Choroid plexus epithelial cell (primary cell): Measurements from ENCODE around the gene NFYA.

Experiments used
- DNase-seq: peaks from one replicate; pipeline ENCODE4 v3.0.0-alpha.2; 2010; ENCODE audit warnings: low read depth
- H3K4me3 ChIP-seq: 2 replicates; pipeline ENCODE4 v1.5.1; 2011; ENCODE audit warnings: low read depth, mild to moderate bottlenecking, control low read depth, low read length, moderate library complexity
- CTCF ChIP-seq: conservative IDR thresholded peaks from 2 replicates; pipeline ENCODE4 v1.5.1; 2011; ENCODE audit warnings: low read depth, mild to moderate bottlenecking, control low read depth, inconsistent platforms, low read length, moderate library complexity

Gene NFYA

DNA sequence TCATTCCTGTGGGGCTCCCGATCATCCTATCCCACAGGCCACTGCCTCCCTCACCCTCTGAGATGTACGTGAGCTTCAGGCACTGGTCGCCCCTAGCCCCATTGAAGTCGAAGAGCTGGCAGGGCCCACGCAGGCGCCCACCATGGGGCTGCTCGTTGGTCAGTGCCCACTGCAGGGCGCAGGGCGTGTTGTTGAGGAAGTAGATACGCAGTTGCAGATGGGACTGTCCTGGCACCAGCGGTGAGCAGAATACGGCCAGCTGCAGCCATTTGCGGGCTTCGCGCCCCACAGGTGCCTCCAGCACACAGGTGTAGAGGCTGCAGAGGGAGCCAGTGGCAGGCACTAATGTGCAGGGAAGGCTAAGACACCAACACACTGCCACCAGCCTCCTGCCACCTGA is 39.9 kb upstream of the NFYA start:
- no peak overlapping the region for H3K4me3 ChIP-seq
- DNase-seq = no peak
- no peak for TF ChIP-seq CTCF

- no peak for DNase-seq
- TF ChIP-seq CTCF = no peak
- H3K4me3 ChIP-seq = no peak overlapping the region
Observed at GRCh38 chr6:41033776-41034175, 39.0 kb upstream of the NFYA start.

GRCh38 chr6:41036186-41036585 is 36.6 kb upstream of the NFYA start:
- no peak overlapping the region for H3K4me3 ChIP-seq
- no peak for DNase-seq
- TF ChIP-seq CTCF = no peak

DNA sequence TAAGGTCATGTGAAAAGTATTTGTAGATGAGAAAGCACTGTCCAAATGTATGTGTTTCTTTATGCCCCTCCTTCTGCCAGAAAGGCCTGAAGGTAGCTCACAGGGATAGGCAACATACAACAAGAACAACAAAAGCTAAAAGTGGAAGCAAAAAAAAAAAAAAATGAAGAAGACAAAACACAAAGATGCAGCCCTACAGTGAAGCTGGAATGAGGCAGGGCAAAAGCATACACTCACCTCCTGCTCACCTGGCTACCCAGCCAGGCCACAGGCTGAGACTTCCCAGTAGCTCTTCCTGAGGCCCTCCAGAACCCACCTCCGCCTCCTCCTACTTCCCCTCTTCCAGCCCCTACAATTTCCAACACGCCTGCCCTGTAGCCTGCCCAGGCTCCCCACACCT is 36.2 kb upstream of the NFYA start:
- TF ChIP-seq CTCF = no peak
- DNase-seq = no peak
- H3K4me3 ChIP-seq = no peak overlapping the region

DNA sequence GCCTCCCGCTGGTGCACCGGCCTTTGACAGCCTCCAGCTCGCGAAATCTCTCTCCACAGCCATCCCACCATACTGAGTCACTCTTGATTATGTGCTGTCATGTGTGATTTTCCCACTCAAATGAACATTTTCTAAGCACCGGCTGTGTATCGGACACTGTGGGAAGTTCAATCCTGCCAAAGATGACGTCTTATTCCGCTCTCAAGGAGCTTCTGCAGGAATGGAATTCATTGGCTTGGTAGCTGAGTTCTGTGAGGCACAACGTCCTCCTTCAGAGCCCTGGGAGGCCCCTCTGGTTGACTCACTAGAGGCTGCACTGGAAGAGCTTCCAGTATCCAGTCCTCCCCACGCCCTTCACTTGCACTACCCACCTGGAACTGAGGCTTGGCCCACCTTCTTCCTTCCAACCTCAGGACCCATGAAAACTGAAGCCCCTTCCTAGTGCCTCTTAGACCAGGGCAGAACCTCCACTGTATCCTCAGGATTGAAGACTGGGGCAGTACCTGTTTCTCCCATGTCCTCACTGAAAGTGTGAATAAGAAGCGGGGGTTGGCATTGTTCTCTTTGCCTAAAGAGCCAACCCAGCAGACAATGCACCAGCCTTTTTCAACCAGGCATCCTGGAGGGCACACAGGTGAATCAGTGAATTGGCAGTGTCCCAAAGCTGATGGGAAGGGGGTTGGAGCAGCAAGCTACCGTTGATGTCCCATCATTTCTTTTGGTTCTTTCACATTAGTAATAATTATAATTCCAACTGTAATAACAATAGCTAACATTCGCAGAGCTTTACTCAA is 35.5 kb upstream of the NFYA start:
- no peak for TF ChIP-seq CTCF
- DNase-seq = no peak
- no peak overlapping the region for H3K4me3 ChIP-seq

DNA sequence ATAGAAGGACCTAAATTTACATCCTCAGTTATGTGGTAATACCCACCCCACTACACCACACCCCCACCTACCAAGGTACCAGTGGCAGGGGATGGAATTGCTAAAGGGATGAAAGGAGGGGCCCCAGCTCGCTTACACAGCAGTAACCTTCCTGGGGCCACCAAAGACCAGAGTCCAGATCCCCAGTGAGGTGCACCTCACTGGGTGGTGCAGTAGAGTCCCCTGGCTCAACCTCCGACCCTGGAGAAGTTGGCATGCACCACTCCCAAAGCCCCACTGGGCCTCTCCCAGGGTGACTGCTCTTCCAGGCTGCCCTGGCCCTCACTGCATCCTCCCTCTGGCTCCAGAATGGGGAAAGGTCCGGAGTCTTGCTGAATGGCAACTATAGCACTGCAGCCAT is 34.6 kb upstream of the NFYA start:
- no peak for DNase-seq
- TF ChIP-seq CTCF = no peak
- no peak overlapping the region for H3K4me3 ChIP-seq
